ENCODE measurements around the gene CSPG4. TPM values are rescaled to one million over a fixed set of nuclear protein-coding genes. Genes with fewer than 3 reads are reported as not detected.
"Not testable (repeated sequence)": the region's sequence is repeated elsewhere in the genome, so short reads cannot be mapped to it uniquely, and the experiment has no call there.

CSPG4 gene
- total and polyA plus RNA-seq, 10 of the 15 experiments (the other 5 are each of a cell fraction or from before 2014, with no cell fraction given) = 0.02 to 2.2 (median 0.76) TPM

GRCh38 chr15:75731248-75732151 lies 18.9 kb upstream of the CSPG4 start (continued):
- TF ChIP-seq CREM (IDR thresholded peaks at IDR 0.05; ENCODE audit: low read depth) (no peak), NFXL1 (IDR thresholded peaks at IDR 0.05; ENCODE audit: borderline replicate concordance) (no peak), ESRRA (IDR thresholded peaks at IDR 0.05; ENCODE audit: low read length) (no peak), SUPT20H (IDR thresholded peaks at IDR 0.05; ENCODE audit: borderline replicate concordance, control insufficient read depth, low read depth, low read length) (no peak), CBFB (IDR thresholded peaks at IDR 0.05; ENCODE audit: low read depth) (no peak)

DNA sequence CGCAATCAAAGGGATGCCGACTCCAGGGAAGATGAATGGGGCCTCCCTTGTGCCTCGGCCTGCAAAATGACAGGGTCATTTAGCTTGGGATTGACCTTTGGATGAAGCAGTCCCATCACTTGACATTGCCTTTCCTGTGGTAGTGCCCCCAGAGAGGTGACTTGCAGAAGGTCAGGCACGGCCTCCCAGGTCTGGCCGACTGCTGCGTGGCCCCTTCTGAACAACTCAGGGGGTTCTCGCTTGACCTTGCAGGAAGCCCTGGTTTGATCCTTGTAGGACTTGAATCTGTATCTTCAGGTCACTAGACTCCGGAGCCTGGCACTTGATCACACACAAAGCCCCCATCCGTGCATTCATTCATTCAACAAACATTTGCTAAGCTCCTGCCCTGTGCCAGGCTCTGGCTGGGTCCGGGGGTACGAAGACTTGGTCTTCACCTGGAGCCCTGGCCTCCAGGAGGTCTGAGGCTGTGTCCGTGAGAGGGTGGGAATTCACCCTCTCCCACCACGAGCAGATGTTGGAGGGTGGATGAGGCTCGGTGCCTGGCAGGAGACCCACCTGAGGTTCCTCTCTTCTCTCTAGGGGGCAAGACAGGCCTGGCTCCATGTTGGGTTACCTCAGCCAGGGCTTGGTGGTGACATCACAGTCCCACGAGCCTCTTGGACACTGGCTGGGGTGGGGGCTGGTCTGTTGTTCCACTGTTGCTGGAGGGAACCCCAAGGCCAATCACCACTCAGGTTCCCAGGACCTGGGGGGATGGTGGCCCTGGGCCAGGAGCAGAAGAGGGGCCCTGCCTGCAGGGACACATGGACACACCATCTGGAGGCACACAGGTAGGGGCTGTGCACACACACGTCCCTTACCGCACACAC lies 18.0 kb upstream of the CSPG4 start:
- H3K27ac ChIP-seq (ENCODE audit: control insufficient read depth, insufficient read depth); FAIRE-seq; H3K36me3 ChIP-seq (ENCODE audit: control insufficient read depth in 2 of 2, insufficient read depth in 2 of 2, low read length in 1 of 2); H3K27me3 ChIP-seq (replicated peaks in 1 of 2; ENCODE audit: control insufficient read depth in 2 of 2, insufficient read depth in 2 of 2, low read length in 1 of 2); DNase-seq (ENCODE audit: low read depth, low spot score); H3K4me1 ChIP-seq (ENCODE audit: control insufficient read depth, insufficient read depth, low read length); H3K9me3 ChIP-seq (replicated peaks; ENCODE audit: control insufficient read depth, insufficient read depth, low read length); BruUV-seq (replicated peaks); H3K4me2 ChIP-seq (ENCODE audit: control insufficient read depth, insufficient read depth); H4K20me1 ChIP-seq (ENCODE audit: control insufficient read depth, insufficient read depth); H3K79me2 ChIP-seq (ENCODE audit: control insufficient read depth, insufficient read depth, low read length); H3K4me3 ChIP-seq; H2AFZ ChIP-seq (ENCODE audit: control insufficient read depth, low read depth, low read length); ATAC-seq; H3K9ac ChIP-seq (ENCODE audit: control insufficient read depth, insufficient read depth, low read length); in situ Hi-C loops (cut with MboI); POLR2A ChIA-PET: not testable (repeated sequence)
- SMC1A ChIA-PET (ENCODE audit: uncharacterized antibody, unreplicated experiment) = interaction anchor here (2.8 kb wide), 1 partner anchor 72 kb away, joined by 14 read pairs; no protein-coding TSS in a partner anchor
- intact Hi-C loops (cut with micrococcal nuclease; ENCODE audit: unreplicated experiment) = loop anchor here (5.0 kb wide), 1 partner anchor 43 kb away; no protein-coding TSS in a partner anchor
- RAD21 ChIA-PET (ENCODE audit: unreplicated experiment) = interaction anchor here (2.1 kb wide), 1 partner anchor 44 kb away, joined by 6 read pairs; no protein-coding TSS in a partner anchor
- 50% methylated on average over 17 of the region's 17 CpGs for WGBS (ENCODE audit: insufficient coverage, insufficient replicate concordance, low lambda C conversion rate, missing lambda C conversion rate)
- CTCF ChIA-PET = interaction anchor here (1.1 to 3.9 kb wide), 6 partner anchors 9 to 409 kb away, joined by 3 to 46 read pairs (median 4); no protein-coding TSS in a partner anchor
